SK-N-SH treated with all-trans-retinoic acid at 6 μM for 48 hours (cell line): Measurements from ENCODE around the gene RGS12.

ENCODE experiments used
- ATAC-seq: fragments of 200-7000 bp; cut with Tn5 transposase; 3 replicates; pipeline ENCODE4 v1.9.1; 2020; ENCODE audit warnings: mild to moderate bottlenecking, moderate library complexity
- ARNTL ChIP-seq: fragments of 450-650 bp; formaldehyde crosslinking; IDR thresholded peaks from 2 replicates; pipeline ENCODE4 v1.5.0; 2020; ENCODE audit warnings: low read depth, mild to moderate bottlenecking, moderate library complexity, borderline replicate concordance
- BACH2 ChIP-seq: fragments of 250-450 bp; sonication (Bioruptor Pico); IDR thresholded peaks from 2 replicates; pipeline ENCODE4 v1.9.0; 2021; ENCODE audit warnings: mild to moderate bottlenecking, borderline replicate concordance
- ESRRG ChIP-seq: fragments of 250-450 bp; sonication (Bioruptor Pico); IDR thresholded peaks from 2 replicates; pipeline ENCODE4 v1.6.1; 2021; ENCODE audit warnings: mild to moderate bottlenecking
- GLIS3 ChIP-seq: fragments of 250-450 bp; sonication (Bioruptor Pico); IDR thresholded peaks from 2 replicates; pipeline ENCODE4 v1.5.0; 2020; ENCODE audit warnings: mild to moderate bottlenecking, moderate library complexity
- ISL1 ChIP-seq: fragments of 250-450 bp; sonication (Bioruptor Pico); IDR thresholded peaks from 2 replicates; pipeline ENCODE4 v2.1.2; 2022; ENCODE audit warnings: mild to moderate bottlenecking, moderate library complexity
- PPARA ChIP-seq: fragments of 250-450 bp; sonication (Bioruptor Pico); IDR thresholded peaks from 2 replicates; pipeline ENCODE4 v1.5.0; 2020; ENCODE audit warnings: mild to moderate bottlenecking, borderline replicate concordance
- RARB ChIP-seq: fragments of 250-450 bp; sonication (Bioruptor Pico); IDR thresholded peaks from 2 replicates; pipeline ENCODE4 v1.8.0; 2021; ENCODE audit warnings: mild to moderate bottlenecking, moderate library complexity
- SNAI2 ChIP-seq: fragments of 250-450 bp; sonication (Bioruptor Pico); IDR thresholded peaks from 2 replicates; pipeline ENCODE4 v1.5.0; 2020; ENCODE audit warnings: mild to moderate bottlenecking, moderate library complexity
- TOX ChIP-seq: fragments of 250-450 bp; sonication (Bioruptor Pico); IDR thresholded peaks from 2 replicates; pipeline ENCODE4 v1.8.0; 2021; ENCODE audit warnings: mild to moderate bottlenecking, moderate library complexity, borderline replicate concordance
- ZC3H10 ChIP-seq: fragments of 250-450 bp; sonication (Bioruptor Pico); IDR thresholded peaks from 2 replicates; pipeline ENCODE4 v1.5.1; 2021; ENCODE audit warnings: mild to moderate bottlenecking, moderate library complexity
- ZFP3 ChIP-seq: fragments of 250-450 bp; sonication (Bioruptor Pico); IDR thresholded peaks from 2 replicates; pipeline ENCODE4 v1.5.0; 2020; ENCODE audit warnings: mild to moderate bottlenecking, moderate library complexity
- ZFP30 ChIP-seq: fragments of 450-650 bp; formaldehyde crosslinking; IDR thresholded peaks from 2 replicates; pipeline ENCODE4 v1.5.0; 2022; ENCODE audit warnings: mild to moderate bottlenecking, moderate library complexity
- ZNF565 ChIP-seq: fragments of 450-650 bp; formaldehyde crosslinking; conservative IDR thresholded peaks from 2 replicates; pipeline ENCODE4 v1.5.0; 2020; ENCODE audit warnings: low read depth, mild to moderate bottlenecking, moderate library complexity
- ZNF70 ChIP-seq: fragments of 450-650 bp; formaldehyde crosslinking; IDR thresholded peaks from 2 replicates; pipeline ENCODE4 v1.5.0; 2020; ENCODE audit warnings: mild to moderate bottlenecking, moderate library complexity
- ZNF8 ChIP-seq: fragments of 450-650 bp; formaldehyde crosslinking; IDR thresholded peaks from 2 replicates; pipeline ENCODE4 v1.5.0; 2020; ENCODE audit warnings: mild to moderate bottlenecking, moderate library complexity
- TF ChIP-seq, protein P1 (sequence below): fragments of 250-450 bp; sonication (Bioruptor Pico); IDR thresholded peaks from 2 replicates; pipeline ENCODE4 v1.8.0; 2020; ENCODE audit warnings: mild to moderate bottlenecking, moderate library complexity, borderline replicate concordance
- TF ChIP-seq, protein P2 (sequence below): fragments of 250-450 bp; sonication (Bioruptor Pico); IDR thresholded peaks from 2 replicates; pipeline ENCODE4 v1.8.0; 2021; ENCODE audit warnings: low read depth, mild to moderate bottlenecking, moderate library complexity, borderline replicate concordance
- TF ChIP-seq, protein P3 (sequence below): fragments of 250-450 bp; sonication (Bioruptor Pico); IDR thresholded peaks from 2 replicates; pipeline ENCODE4 v1.5.1; 2021; ENCODE audit warnings: mild to moderate bottlenecking, moderate library complexity
- TF ChIP-seq, protein P4 (sequence below): fragments of 250-450 bp; sonication (Bioruptor Pico); IDR thresholded peaks from 2 replicates; pipeline ENCODE4 v1.5.0; 2020; ENCODE audit warnings: mild to moderate bottlenecking, moderate library complexity

Gene RGS12

DNA sequence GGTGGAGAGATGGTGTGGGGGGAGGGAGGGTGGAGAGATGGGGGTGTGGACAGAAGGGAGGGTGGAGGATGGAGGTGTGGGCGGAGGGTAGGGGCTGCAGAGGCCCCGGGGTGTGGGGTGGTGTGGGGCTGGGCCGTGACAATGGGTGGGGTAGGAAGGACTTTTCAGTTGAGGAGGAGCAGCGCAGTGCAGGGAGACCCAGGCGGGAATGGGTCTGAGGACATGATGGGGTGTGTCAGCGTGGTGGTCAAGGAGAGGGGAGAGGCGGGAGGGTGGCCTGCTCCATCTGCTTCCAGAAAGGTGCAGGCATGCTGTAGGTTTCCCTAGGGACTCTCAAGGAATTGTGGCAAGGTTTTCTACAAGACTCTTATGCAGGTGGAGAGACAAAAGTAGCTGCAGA is 48.9 kb downstream of the RGS12 start:
- ATAC-seq: no peak
- no peak for TF ChIP-seq ZNF70 (CRISPR knock-in tag)
- TF ChIP-seq, protein P1, sequence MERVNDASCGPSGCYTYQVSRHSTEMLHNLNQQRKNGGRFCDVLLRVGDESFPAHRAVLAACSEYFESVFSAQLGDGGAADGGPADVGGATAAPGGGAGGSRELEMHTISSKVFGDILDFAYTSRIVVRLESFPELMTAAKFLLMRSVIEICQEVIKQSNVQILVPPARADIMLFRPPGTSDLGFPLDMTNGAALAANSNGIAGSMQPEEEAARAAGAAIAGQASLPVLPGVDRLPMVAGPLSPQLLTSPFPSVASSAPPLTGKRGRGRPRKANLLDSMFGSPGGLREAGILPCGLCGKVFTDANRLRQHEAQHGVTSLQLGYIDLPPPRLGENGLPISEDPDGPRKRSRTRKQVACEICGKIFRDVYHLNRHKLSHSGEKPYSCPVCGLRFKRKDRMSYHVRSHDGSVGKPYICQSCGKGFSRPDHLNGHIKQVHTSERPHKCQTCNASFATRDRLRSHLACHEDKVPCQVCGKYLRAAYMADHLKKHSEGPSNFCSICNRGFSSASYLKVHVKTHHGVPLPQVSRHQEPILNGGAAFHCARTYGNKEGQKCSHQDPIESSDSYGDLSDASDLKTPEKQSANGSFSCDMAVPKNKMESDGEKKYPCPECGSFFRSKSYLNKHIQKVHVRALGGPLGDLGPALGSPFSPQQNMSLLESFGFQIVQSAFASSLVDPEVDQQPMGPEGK: no peak
- no peak for TF ChIP-seq ESRRG (CRISPR knock-in tag)
- TF ChIP-seq ZNF8 (CRISPR knock-in tag): no peak
- TF ChIP-seq PPARA (CRISPR knock-in tag): no peak
- no peak for TF ChIP-seq SNAI2 (CRISPR knock-in tag)
- TF ChIP-seq, protein P2, sequence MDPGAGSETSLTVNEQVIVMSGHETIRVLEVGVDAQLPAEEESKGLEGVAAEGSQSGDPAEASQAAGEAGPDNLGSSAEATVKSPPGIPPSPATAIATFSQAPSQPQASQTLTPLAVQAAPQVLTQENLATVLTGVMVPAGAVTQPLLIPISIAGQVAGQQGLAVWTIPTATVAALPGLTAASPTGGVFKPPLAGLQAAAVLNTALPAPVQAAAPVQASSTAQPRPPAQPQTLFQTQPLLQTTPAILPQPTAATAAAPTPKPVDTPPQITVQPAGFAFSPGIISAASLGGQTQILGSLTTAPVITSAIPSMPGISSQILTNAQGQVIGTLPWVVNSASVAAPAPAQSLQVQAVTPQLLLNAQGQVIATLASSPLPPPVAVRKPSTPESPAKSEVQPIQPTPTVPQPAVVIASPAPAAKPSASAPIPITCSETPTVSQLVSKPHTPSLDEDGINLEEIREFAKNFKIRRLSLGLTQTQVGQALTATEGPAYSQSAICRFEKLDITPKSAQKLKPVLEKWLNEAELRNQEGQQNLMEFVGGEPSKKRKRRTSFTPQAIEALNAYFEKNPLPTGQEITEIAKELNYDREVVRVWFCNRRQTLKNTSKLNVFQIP (CRISPR knock-in tag): no peak
- no peak for TF ChIP-seq ISL1 (CRISPR knock-in tag)
- TF ChIP-seq TOX: no peak
- no peak for TF ChIP-seq GLIS3
- TF ChIP-seq RARB (CRISPR knock-in tag): no peak
- no peak for TF ChIP-seq ZC3H10 (CRISPR knock-in tag)
- TF ChIP-seq BACH2 (CRISPR knock-in tag): no peak
- no peak for TF ChIP-seq ZFP30

DNA sequence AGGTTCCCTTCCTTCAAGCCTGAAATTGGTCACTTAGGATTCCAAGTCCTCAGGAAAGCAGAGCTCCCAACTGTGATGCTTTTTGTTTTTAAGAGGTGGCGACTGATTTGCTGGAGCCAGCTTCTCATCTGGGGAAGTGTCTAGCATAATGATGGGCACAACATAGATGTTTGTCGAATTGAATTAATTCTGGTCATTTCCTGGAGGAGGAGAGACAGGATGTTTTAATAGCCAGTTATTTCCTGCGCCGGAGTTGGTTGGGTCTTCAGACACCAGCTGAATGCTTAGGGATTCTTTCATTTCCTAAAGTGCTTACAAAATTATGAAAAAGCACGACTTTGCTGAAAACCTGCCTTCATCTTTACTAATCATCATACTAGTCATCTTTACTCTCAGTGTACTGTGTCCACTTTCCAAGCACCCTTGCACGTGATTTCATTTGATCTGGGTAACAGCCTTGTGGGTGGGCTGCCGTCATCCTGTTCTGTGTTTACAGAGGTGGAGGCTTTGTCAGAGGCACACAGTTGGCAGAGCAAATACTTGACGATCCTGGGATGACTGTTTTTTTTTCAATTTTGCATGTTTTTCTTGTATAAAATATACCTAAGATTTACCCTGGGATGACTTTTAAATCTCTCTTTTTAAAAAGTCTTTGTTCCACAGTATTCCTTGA is 49.5 kb downstream of the RGS12 start:
- no peak for ATAC-seq

More for the DNA sequence above, 49.5 kb downstream of the RGS12 start:
- TF ChIP-seq ZNF70 (CRISPR knock-in tag): no peak
- no peak for TF ChIP-seq SNAI2 (CRISPR knock-in tag)
- no peak for TF ChIP-seq ZFP30
- no peak for TF ChIP-seq ARNTL
- TF ChIP-seq, protein P3, sequence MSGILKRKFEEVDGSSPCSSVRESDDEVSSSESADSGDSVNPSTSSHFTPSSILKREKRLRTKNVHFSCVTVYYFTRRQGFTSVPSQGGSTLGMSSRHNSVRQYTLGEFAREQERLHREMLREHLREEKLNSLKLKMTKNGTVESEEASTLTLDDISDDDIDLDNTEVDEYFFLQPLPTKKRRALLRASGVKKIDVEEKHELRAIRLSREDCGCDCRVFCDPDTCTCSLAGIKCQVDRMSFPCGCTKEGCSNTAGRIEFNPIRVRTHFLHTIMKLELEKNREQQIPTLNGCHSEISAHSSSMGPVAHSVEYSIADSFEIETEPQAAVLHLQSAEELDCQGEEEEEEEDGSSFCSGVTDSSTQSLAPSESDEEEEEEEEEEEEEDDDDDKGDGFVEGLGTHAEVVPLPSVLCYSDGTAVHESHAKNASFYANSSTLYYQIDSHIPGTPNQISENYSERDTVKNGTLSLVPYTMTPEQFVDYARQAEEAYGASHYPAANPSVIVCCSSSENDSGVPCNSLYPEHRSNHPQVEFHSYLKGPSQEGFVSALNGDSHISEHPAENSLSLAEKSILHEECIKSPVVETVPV: no peak
- TF ChIP-seq ZFP3 (CRISPR knock-in tag): no peak
- TF ChIP-seq, protein P2 (CRISPR knock-in tag): no peak
- TF ChIP-seq, protein P4, sequence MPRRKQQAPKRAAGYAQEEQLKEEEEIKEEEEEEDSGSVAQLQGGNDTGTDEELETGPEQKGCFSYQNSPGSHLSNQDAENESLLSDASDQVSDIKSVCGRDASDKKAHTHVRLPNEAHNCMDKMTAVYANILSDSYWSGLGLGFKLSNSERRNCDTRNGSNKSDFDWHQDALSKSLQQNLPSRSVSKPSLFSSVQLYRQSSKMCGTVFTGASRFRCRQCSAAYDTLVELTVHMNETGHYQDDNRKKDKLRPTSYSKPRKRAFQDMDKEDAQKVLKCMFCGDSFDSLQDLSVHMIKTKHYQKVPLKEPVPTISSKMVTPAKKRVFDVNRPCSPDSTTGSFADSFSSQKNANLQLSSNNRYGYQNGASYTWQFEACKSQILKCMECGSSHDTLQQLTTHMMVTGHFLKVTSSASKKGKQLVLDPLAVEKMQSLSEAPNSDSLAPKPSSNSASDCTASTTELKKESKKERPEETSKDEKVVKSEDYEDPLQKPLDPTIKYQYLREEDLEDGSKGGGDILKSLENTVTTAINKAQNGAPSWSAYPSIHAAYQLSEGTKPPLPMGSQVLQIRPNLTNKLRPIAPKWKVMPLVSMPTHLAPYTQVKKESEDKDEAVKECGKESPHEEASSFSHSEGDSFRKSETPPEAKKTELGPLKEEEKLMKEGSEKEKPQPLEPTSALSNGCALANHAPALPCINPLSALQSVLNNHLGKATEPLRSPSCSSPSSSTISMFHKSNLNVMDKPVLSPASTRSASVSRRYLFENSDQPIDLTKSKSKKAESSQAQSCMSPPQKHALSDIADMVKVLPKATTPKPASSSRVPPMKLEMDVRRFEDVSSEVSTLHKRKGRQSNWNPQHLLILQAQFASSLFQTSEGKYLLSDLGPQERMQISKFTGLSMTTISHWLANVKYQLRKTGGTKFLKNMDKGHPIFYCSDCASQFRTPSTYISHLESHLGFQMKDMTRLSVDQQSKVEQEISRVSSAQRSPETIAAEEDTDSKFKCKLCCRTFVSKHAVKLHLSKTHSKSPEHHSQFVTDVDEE (CRISPR knock-in tag): no peak
- TF ChIP-seq BACH2 (CRISPR knock-in tag): no peak
- TF ChIP-seq RARB (CRISPR knock-in tag): no peak
- TF ChIP-seq, protein P1: no peak
- TF ChIP-seq ISL1 (CRISPR knock-in tag): no peak
- no peak for TF ChIP-seq ZNF565 (CRISPR knock-in tag)
- TF ChIP-seq ESRRG (CRISPR knock-in tag): no peak
